KMS-11 (cell line): ENCODE results near the gene OSM.

Experiments
- H2AFZ ChIP-seq: fragments of 200-600 bp; sonication (generic); 2 replicates; pipeline ENCODE4 v1.6.1; 2016; ENCODE audit warnings: antibody characterized with exemption, mixed run types, low read depth
- H3K27ac ChIP-seq: fragments of 200-600 bp; sonication (generic); 2 replicates; pipeline ENCODE4 v1.6.1; 2016; ENCODE audit warnings: mild to moderate bottlenecking, mixed run types
- H3K27me3 ChIP-seq: fragments of 200-600 bp; sonication (generic); 2 replicates; pipeline ENCODE4 v1.6.1; 2017; ENCODE audit warnings: mild to moderate bottlenecking, low read depth, mixed run types, moderate library complexity; ENCODE audit not compliant: insufficient read depth
- H3K36me3 ChIP-seq: fragments of 200-600 bp; sonication (generic); 2 replicates; pipeline ENCODE4 v1.6.1; 2017; ENCODE audit warnings: mild to moderate bottlenecking, mixed run types; ENCODE audit not compliant: insufficient read depth
- H3K4me1 ChIP-seq: fragments of 200-600 bp; sonication (generic); 2 replicates; pipeline ENCODE4 v1.6.1; 2016; ENCODE audit warnings: mild to moderate bottlenecking, low read depth, mixed run types; ENCODE audit not compliant: poor library complexity, severe bottlenecking
- H3K4me2 ChIP-seq: fragments of 200-600 bp; sonication (generic); 2 replicates; pipeline ENCODE4 v1.7.0; 2016; ENCODE audit warnings: mild to moderate bottlenecking, mixed run types
- H3K4me3 ChIP-seq: fragments of 200-600 bp; sonication (generic); IDR thresholded peaks from 2 replicates; pipeline ENCODE4 v1.6.1; 2017; ENCODE audit warnings: low read depth, low read length, mixed read lengths; ENCODE audit not compliant: insufficient read depth
- H3K79me2 ChIP-seq: fragments of 200-600 bp; sonication (generic); 2 replicates; pipeline ENCODE4 v1.6.1; 2016; ENCODE audit warnings: low read depth, mixed run types; ENCODE audit not compliant: insufficient read depth
- H3K9ac ChIP-seq: fragments of 200-600 bp; sonication (generic); 2 replicates; pipeline ENCODE4 v1.6.1; 2016; ENCODE audit warnings: mild to moderate bottlenecking, mixed run types
- H4K20me1 ChIP-seq: fragments of 200-600 bp; sonication (generic); 2 replicates; pipeline ENCODE4 v1.6.1; 2016; ENCODE audit warnings: mild to moderate bottlenecking, mixed run types; ENCODE audit not compliant: insufficient read depth
- CTCF ChIP-seq: fragments of 200-600 bp; sonication (generic); conservative IDR thresholded peaks from 2 replicates; pipeline ENCODE4 v1.6.1; 2017; ENCODE audit warnings: low read depth, mild to moderate bottlenecking, antibody characterized with exemption, low read length, moderate library complexity, mixed read lengths

Gene OSM

GRCh38 chr22:30308093-30308492, 41.4 kb upstream of the OSM start:
- peaks cover 91% of the 10 kb centered on the region for H3K4me1 ChIP-seq
- no peaks in the 10 kb centered on the region for H4K20me1 ChIP-seq
- peak overlapping the region; percentile 26; the same call in 1 of the 2 replicates for H3K9ac ChIP-seq
- H3K4me2 ChIP-seq: peak overlapping the region; percentile 95
- no peak for TF ChIP-seq CTCF
- H3K27ac ChIP-seq: peak overlapping the region; percentile 88
- peaks cover 35% of the 10 kb centered on the region; the same call in 1 of the 2 replicates for H3K79me2 ChIP-seq
- H2AFZ ChIP-seq: no peak overlapping the region
- no peaks in the 10 kb centered on the region for H3K27me3 ChIP-seq
- H3K4me3 ChIP-seq: no peak overlapping the region
- no peaks in the 10 kb centered on the region for H3K36me3 ChIP-seq

- Histone ChIP-seq H3K4me3 (no peak overlapping the region), H3K27ac (peak overlapping the region; percentile 88), H3K36me3 (no peaks in the 10 kb centered on the region), H4K20me1 (no peaks in the 10 kb centered on the region), H3K9ac (peak overlapping the region; percentile 28; the same call in 1 of the 2 replicates), H3K27me3 (no peaks in the 10 kb centered on the region), H3K4me1 (peaks cover 87% of the 10 kb centered on the region), H2AFZ (no peak overlapping the region), H3K4me2 (peak overlapping the region; percentile 95), H3K79me2 (peaks cover 25% of the 10 kb centered on the region; the same call in 1 of the 2 replicates)
- TF ChIP-seq CTCF: no peak
These were observed 40.5 kb upstream of the OSM start for GRCh38 chr22:30307041-30307574.

GRCh38 chr22:30306627-30307011, 40.0 kb upstream of the OSM start:
- Histone ChIP-seq H3K27me3 (no peaks in the 10 kb centered on the region), H3K27ac (peak overlapping the region; percentile 88), H3K4me1 (peaks cover 82% of the 10 kb centered on the region), H4K20me1 (no peaks in the 10 kb centered on the region), H3K79me2 (peaks cover 20% of the 10 kb centered on the region; the same call in 1 of the 2 replicates), H3K36me3 (no peaks in the 10 kb centered on the region), H3K9ac (peak overlapping the region; percentile 28; the same call in 1 of the 2 replicates), H3K4me2 (peak overlapping the region; percentile 95), H3K4me3 (no peak overlapping the region), H2AFZ (no peak overlapping the region)
- no peak for TF ChIP-seq CTCF

- Histone ChIP-seq H3K27me3 (no peaks in the 10 kb centered on the region), H2AFZ (no peak overlapping the region), H3K4me1 (peaks cover 77% of the 10 kb centered on the region), H3K4me3 (no peak overlapping the region), H3K27ac (peak overlapping the region; percentile 88), H3K36me3 (no peaks in the 10 kb centered on the region), H4K20me1 (no peaks in the 10 kb centered on the region), H3K4me2 (peak overlapping the region; percentile 95), H3K79me2 (peaks cover 14% of the 10 kb centered on the region; the same call in 1 of the 2 replicates), H3K9ac (peak overlapping the region; percentile 28; the same call in 1 of the 2 replicates)
- TF ChIP-seq CTCF: no peak
These were observed 39.4 kb upstream of the OSM start for GRCh38 chr22:30305906-30306626.
